H1 (cell line): ENCODE measurements around the gene EBF3. TPM values are rescaled to one million over a fixed set of nuclear protein-coding genes. Genes with fewer than 3 reads are reported as not detected.

Experiments used
- CTCF ChIA-PET: fragments of 300-600 bp; sonication (Branson Sonifier 250); formaldehyde crosslinking; loops from one replicate; lab custom pipeline; 2021; ENCODE audit not compliant: partially characterized antibody; lab: Charles Lee
- POLR2A ChIA-PET: fragments of 300-600 bp; sonication (Branson Sonifier 250); formaldehyde crosslinking; loops from one replicate; lab custom pipeline; 2021; ENCODE audit warnings: inconsistent platforms; ENCODE audit not compliant: partially characterized antibody; lab: Charles Lee
- DNase-seq, 2 experiments: peaks; one replicate each; pipeline versions ENCODE4 v3.0.0 to v3.0.0-alpha.2; 2010 to 2022; ENCODE audit warnings: low spot score in 2 of 2, low read depth in 1 of 2, mixed read lengths in 1 of 2
- FAIRE-seq: peaks from 2 replicates; lab custom pipeline; 2011; peaks lifted over from hg19 to GRCh38; lab: Jason Lieb, UNC
- H2AFZ ChIP-seq: 2 replicates; pipeline ENCODE4 v1.8.1; 2012; ENCODE audit warnings: low read length, inconsistent platforms
- H2AK5ac ChIP-seq: 2 replicates; pipeline ENCODE4 v1.6.1; 2013; ENCODE audit warnings: low read depth, low read length
- H2BK120ac ChIP-seq: replicated peaks from 2 replicates; pipeline ENCODE3; 2013; ENCODE audit warnings: low read depth, low read length, inconsistent platforms
- H2BK12ac ChIP-seq: 2 replicates; pipeline ENCODE4 v1.6.1; 2013; ENCODE audit warnings: low read depth, low read length
- H2BK15ac ChIP-seq: 2 replicates; pipeline ENCODE4 v1.6.1; 2013; ENCODE audit warnings: low read length
- H2BK20ac ChIP-seq: 2 replicates; pipeline ENCODE4 v1.6.1; 2013; ENCODE audit warnings: low read length
- H2BK5ac ChIP-seq: 2 replicates; pipeline ENCODE4 v1.6.1; 2013; ENCODE audit warnings: low read depth, low read length
- H3K14ac ChIP-seq: 2 replicates; pipeline ENCODE4 v1.6.1; 2013; ENCODE audit warnings: inconsistent platforms; ENCODE audit not compliant: insufficient read length
- H3K18ac ChIP-seq: 2 replicates; pipeline ENCODE4 v1.6.1; 2013; ENCODE audit warnings: low read length; ENCODE audit errors: extremely low read depth
- H3K23ac ChIP-seq: 2 replicates; pipeline ENCODE4 v1.6.1; 2013; ENCODE audit warnings: inconsistent platforms; ENCODE audit not compliant: insufficient read length
- H3K23me2 ChIP-seq: 2 replicates; pipeline ENCODE4 v1.6.1; 2013; ENCODE audit warnings: low read depth, low read length
- H3K27ac ChIP-seq: 2 replicates; pipeline ENCODE4 v1.6.1; 2011; ENCODE audit warnings: low read depth, low read length, inconsistent platforms
- H3K27me3 ChIP-seq, 4 experiments: replicated peaks in 1 of 4; 1 replicate in 1 of 4; 2 replicates in 3 of 4; pipeline versions ENCODE4 v1.6.1 to v1.8.1; 2011 to 2013; ENCODE audit warnings: low read length in 3 of 4, mild to moderate bottlenecking in 3 of 4, inconsistent platforms in 2 of 4, mixed read lengths in 2 of 4, moderate library complexity in 1 of 4; ENCODE audit not compliant: control insufficient read depth in 3 of 4, insufficient read depth in 3 of 4; ENCODE audit errors: extremely low read depth in 1 of 4
- H3K36me3 ChIP-seq, 4 experiments: 2 replicates each; pipeline versions ENCODE4 v1.6.1 to v1.8.1; 2011 to 2013; ENCODE audit warnings: mild to moderate bottlenecking in 4 of 4, low read length in 3 of 4, moderate library complexity in 2 of 4, control low read depth in 1 of 4, inconsistent platforms in 1 of 4; ENCODE audit not compliant: insufficient read depth in 4 of 4, control insufficient read depth in 2 of 4
- H3K4ac ChIP-seq: replicated peaks from 2 replicates; pipeline ENCODE3; 2013; ENCODE audit warnings: low read length, low read depth, mixed read lengths, inconsistent platforms; ENCODE audit not compliant: insufficient read length
- H3K4me1 ChIP-seq, 4 experiments: replicated peaks in 1 of 4; 1 replicate in 1 of 4; 2 replicates in 3 of 4; pipeline versions ENCODE4 v1.6.1 to v1.8.1; 2011 to 2013; ENCODE audit warnings: low read length in 3 of 4, inconsistent platforms in 2 of 4, mixed read lengths in 1 of 4; ENCODE audit not compliant: insufficient read depth in 4 of 4, control insufficient read depth in 3 of 4
- H3K4me2 ChIP-seq, 2 experiments: 2 replicates each; pipeline versions ENCODE4 v1.6.1 to v1.8.1; 2011 to 2013; ENCODE audit warnings: low read depth in 2 of 2, low read length in 2 of 2, control low read depth in 1 of 2, inconsistent platforms in 1 of 2, mild to moderate bottlenecking in 1 of 2; ENCODE audit not compliant: insufficient read depth in 1 of 2
- H3K4me3 ChIP-seq, 4 experiments: fragments of 200-600, 300-600 bp in 1 of 4; sonication (generic), shearing (Covaris generic), sonication (Bioruptor Twin) in 1 of 4; 2 replicates each; pipeline versions ENCODE4 v1.5.1 to v1.8.1; 2011 to 2016; ENCODE audit warnings: low read length in 4 of 4, low read depth in 3 of 4, control low read depth in 2 of 4, inconsistent platforms in 2 of 4, mild to moderate bottlenecking in 2 of 4, mixed read lengths in 1 of 4, moderate library complexity in 1 of 4; ENCODE audit not compliant: insufficient read depth in 2 of 4; ENCODE audit errors: extremely low read depth in 1 of 4
- H3K56ac ChIP-seq: replicated peaks from 2 replicates; pipeline ENCODE3; 2013; ENCODE audit warnings: low read depth, mild to moderate bottlenecking, mixed read lengths, low read length, inconsistent platforms; ENCODE audit not compliant: insufficient read length
- H3K79me1 ChIP-seq: 2 replicates; pipeline ENCODE4 v1.6.1; 2013; ENCODE audit warnings: low read depth, low read length, control low read depth
- H3K79me2 ChIP-seq, 2 experiments: 2 replicates each; pipeline versions ENCODE4 v1.6.1 to v1.8.1; 2012 to 2013; ENCODE audit warnings: low read length in 2 of 2, mild to moderate bottlenecking in 2 of 2, inconsistent platforms in 1 of 2; ENCODE audit not compliant: insufficient read depth in 2 of 2, control insufficient read depth in 1 of 2
- H3K9ac ChIP-seq, 4 experiments: replicated peaks in 1 of 4; 1 replicate in 1 of 4; 2 replicates in 3 of 4; pipeline versions ENCODE4 v1.6.1 to v1.8.1; 2011 to 2013; ENCODE audit warnings: low read depth in 3 of 4, low read length in 3 of 4, control low read depth in 2 of 4, mild to moderate bottlenecking in 2 of 4, moderate library complexity in 2 of 4, inconsistent platforms in 1 of 4; ENCODE audit errors: extremely low read depth in 1 of 4
- H3K9me3 ChIP-seq, 2 experiments: 2 replicates each; pipeline versions ENCODE4 v1.6.1 to v1.8.1; 2012 to 2013; ENCODE audit warnings: mild to moderate bottlenecking in 2 of 2, moderate library complexity in 2 of 2, control low read depth in 1 of 2, inconsistent platforms in 1 of 2, low read depth in 1 of 2, low read length in 1 of 2, mixed read lengths in 1 of 2; ENCODE audit not compliant: insufficient read depth in 2 of 2
- H4K20me1 ChIP-seq, 2 experiments: replicated peaks in 1 of 2; 2 replicates each; pipeline versions ENCODE3 to v1.8.1; 2011 to 2013; ENCODE audit warnings: inconsistent platforms in 2 of 2, low read length in 2 of 2, mild to moderate bottlenecking in 1 of 2; ENCODE audit not compliant: insufficient read depth in 2 of 2, control insufficient read depth in 1 of 2
- H4K5ac ChIP-seq: 2 replicates; pipeline ENCODE4 v1.6.1; 2013; ENCODE audit warnings: low read length, low read depth, mixed read lengths, inconsistent platforms; ENCODE audit not compliant: insufficient read length
- H4K8ac ChIP-seq: 2 replicates; pipeline ENCODE4 v1.8.0; 2013; ENCODE audit warnings: mild to moderate bottlenecking, moderate library complexity, low read length, inconsistent platforms; ENCODE audit not compliant: insufficient read depth; ENCODE audit errors: extremely low read depth
- H4K91ac ChIP-seq: replicated peaks from 2 replicates; pipeline ENCODE3; 2013; ENCODE audit warnings: low read length, mixed read lengths, inconsistent platforms; ENCODE audit not compliant: insufficient read length
- FOSL1 ChIP-seq: IDR thresholded peaks from 2 replicates; pipeline ENCODE4 v1.6.1; 2011; ENCODE audit warnings: mild to moderate bottlenecking, low read depth, low read length, moderate library complexity; ENCODE audit not compliant: insufficient read depth
- KDM4A ChIP-seq: IDR thresholded peaks from one replicate; pipeline ENCODE4 v1.7.1; 2012; ENCODE audit warnings: low read depth, mild to moderate bottlenecking, moderate library complexity, low read length, inconsistent platforms; ENCODE audit not compliant: severe bottlenecking
- SRF ChIP-seq: IDR thresholded peaks from 2 replicates; pipeline ENCODE4 v1.6.1; 2011; ENCODE audit warnings: mild to moderate bottlenecking, low read depth, low read length, moderate library complexity
- TBP ChIP-seq: IDR thresholded peaks from 2 replicates; pipeline ENCODE4 v1.6.1; 2011; ENCODE audit warnings: low read depth, low read length, improper control_type of control experiment
- WGBS, 2 experiments: shearing (Covaris generic) in 1 of 2; methylation state at CpG; one replicate each; pipeline versions ENCODE4 v1.1.6 to v1.1.7; 2013 to 2015; ENCODE audit warnings: low lambda C conversion rate in 2 of 2, mixed read lengths in 2 of 2, inconsistent platforms in 1 of 2, low coverage in 1 of 2, missing lambda C conversion rate in 1 of 2; ENCODE audit not compliant: insufficient replicate concordance in 2 of 2, insufficient coverage in 1 of 2, insufficient read length in 1 of 2; ENCODE audit errors: extremely low coverage in 1 of 2, missing lambda C conversion rate in 1 of 2; 5-methylcytosine and 5-hydroxymethylcytosine counted together
- polyA plus RNA-seq, 7 experiments: library from polyadenylated mRNA; depleted of rRNA in 3 of 7; stranded (reverse) in 5 of 7; unstranded in 2 of 7; fragments of >200 nt in 5 of 7; fragments of 200-250 nt in 2 of 7; gene quantifications; 1 replicate in 5 of 7; 2 replicates in 1 of 7; 4 replicates in 1 of 7; pipeline versions ENCODE4 v1.2.1 to v1.2.3, GENCODE V29; 2011 to 2013; ENCODE audit warnings: missing spikeins in 2 of 7, mixed read lengths in 2 of 7
- total RNA-seq: library from RNA; stranded (reverse); fragmentation: NEBNext Ultra II Directional; extraction: Animal tissue kit (Norgen Biotek cat#: 25700); gene quantifications from 2 replicates; pipeline ENCODE4 v1.2.1, GENCODE V29; 2021

EBF3 gene
- total and polyA plus RNA-seq, 2 of the 8 experiments (the other 6 are each of a cell fraction or from before 2014, with no cell fraction given) = 0.08 to 0.26 TPM

DNA sequence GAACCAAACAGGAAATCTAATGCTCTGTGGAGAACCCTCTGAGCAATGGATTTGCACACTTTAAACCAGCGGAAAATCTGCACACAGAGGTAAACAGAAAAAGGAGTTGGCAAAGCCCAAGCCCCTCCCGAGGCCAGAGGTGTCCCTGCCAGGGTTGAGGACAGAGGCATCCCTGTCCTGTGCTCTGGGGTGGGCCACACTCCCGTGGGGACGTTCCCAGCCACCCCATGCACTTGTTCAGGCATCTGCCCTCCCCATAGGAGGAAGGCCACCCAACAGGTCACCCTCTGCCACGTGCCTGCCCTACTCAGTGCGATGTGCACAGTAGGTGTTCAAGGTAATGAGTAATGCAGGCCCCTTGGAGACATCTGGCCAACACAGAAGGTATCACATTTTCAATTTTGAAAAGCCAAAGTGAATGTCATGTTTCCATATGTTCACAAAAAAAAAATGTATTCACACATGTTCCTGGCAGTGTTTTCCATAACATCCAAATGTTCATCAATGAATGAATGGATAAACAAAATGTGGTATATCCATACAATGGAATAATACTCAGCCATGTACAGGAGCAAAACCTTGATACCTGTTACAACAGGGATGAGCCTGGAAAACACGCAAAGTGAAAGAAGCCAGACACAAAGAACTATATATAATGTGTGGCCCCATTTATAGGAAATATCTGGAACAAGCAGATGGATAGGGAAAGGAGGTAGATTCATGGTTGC is 108.1 kb downstream of the EBF3 start:
- Histone ChIP-seq H2BK12ac (no peak overlapping the region), H3K4me2 (no peak overlapping the region), H4K8ac (no peak overlapping the region), H3K56ac (no peak overlapping the region), H4K5ac (no peak overlapping the region), H3K18ac (no peak overlapping the region), H2BK20ac (no peak overlapping the region), H3K4me3 (no peak overlapping the region), H2BK5ac (no peak overlapping the region), H2BK120ac (no peak overlapping the region), H3K36me3 (no peaks in the 10 kb centered on the region), H3K27ac (no peak overlapping the region), H3K23ac (no peak overlapping the region), H3K79me1 (no peaks in the 10 kb centered on the region), H3K4me1 (no peaks in the 10 kb centered on the region; a peak in 1 of 7 replicates), H3K14ac (no peak overlapping the region), H3K23me2 (no peaks in the 10 kb centered on the region), H4K20me1 (no peaks in the 10 kb centered on the region), H2AFZ (no peak overlapping the region), H4K91ac (no peak overlapping the region), H3K9ac (no peak overlapping the region), H3K27me3 (no peaks in the 10 kb centered on the region), H3K4ac (no peak overlapping the region), H2AK5ac (no peak overlapping the region), H3K79me2 (no peaks in the 10 kb centered on the region), H2BK15ac (no peak overlapping the region), H3K9me3 (peaks cover 0 to 3% of the 10 kb centered on the region in 2 experiments; a peak in 1 of 4 replicates)
- FAIRE-seq = no peak
- WGBS, 2 experiments = 88% methylated on average over 7 of the region's 7 CpGs; no CpG with 5 or more reads in 1 of the 2 experiments
- no peak for DNase-seq
- CTCF ChIA-PET = interaction anchor here (0.8 to 3.4 kb wide), 3 partner anchors 9 to 24 kb away, joined by 3 to 24 read pairs (median 4); no protein-coding TSS in a partner anchor
- no peak for TF ChIP-seq SRF
- TF ChIP-seq FOSL1 = no peak
- no peak for TF ChIP-seq KDM4A
- TF ChIP-seq TBP = no peak
- POLR2A ChIA-PET = no interaction called here
